NCI-H524 (cell line): Measurements from ENCODE around the gene KPNA3.
"Not testable (repeated sequence)": the region's sequence is repeated elsewhere in the genome, so short reads cannot be mapped to it uniquely, and the experiment has no call there.

Experiments used
- DNase-seq, 2 experiments: peaks; one replicate each; lab custom pipeline; 2025; lab: John Stamatoyannopoulos, UW

KPNA3 gene

GRCh38 chr13:49807681-49808080, 15.2 kb upstream of the KPNA3 start:
- DNase-seq: no peak

- DNase-seq: no peak
Measured at GRCh38 chr13:49806126-49806536, 13.6 kb upstream of the KPNA3 start.

- not testable (repeated sequence) for DNase-seq
Measured at GRCh38 chr13:49803047-49803446, 10.6 kb upstream of the KPNA3 start.

- DNase-seq: no peak
Measured at GRCh38 chr13:49802426-49802825, 9.9 kb upstream of the KPNA3 start.

GRCh38 chr13:49791711-49792549, 552 bp downstream of the KPNA3 start:
- DNase-seq: peak in 1 of 2 experiments; percentile 55

- peak in 1 of 2 experiments; percentile 64 for DNase-seq
Measured at GRCh38 chr13:49791315-49791710, 1.2 kb downstream of the KPNA3 start.

- DNase-seq: no peak
Measured at GRCh38 chr13:49789968-49790367, 2.5 kb downstream of the KPNA3 start.

- no peak for DNase-seq
Measured at GRCh38 chr13:49786401-49787008, 6.0 kb downstream of the KPNA3 start.

- peak in 1 of 2 experiments; percentile 9 for DNase-seq
Measured at GRCh38 chr13:49784886-49785570, 7.5 kb downstream of the KPNA3 start.

- DNase-seq: no peak
Measured at GRCh38 chr13:49783865-49784264, 8.6 kb downstream of the KPNA3 start.

- no peak for DNase-seq
Measured at GRCh38 chr13:49782784-49783183, 9.7 kb downstream of the KPNA3 start.

GRCh38 chr13:49781806-49782205, 10.7 kb downstream of the KPNA3 start:
- DNase-seq: no peak

GRCh38 chr13:49779721-49780120, 12.8 kb downstream of the KPNA3 start:
- no peak for DNase-seq

GRCh38 chr13:49777746-49778614, 14.5 kb downstream of the KPNA3 start:
- no peak for DNase-seq

- DNase-seq: no peak
Measured at GRCh38 chr13:49776871-49777270, 15.6 kb downstream of the KPNA3 start.

- no peak for DNase-seq
Measured at GRCh38 chr13:49774376-49775005, 18.0 kb downstream of the KPNA3 start.

- no peak for DNase-seq
Measured at GRCh38 chr13:49772828-49773227, 19.7 kb downstream of the KPNA3 start.

- DNase-seq: not testable (repeated sequence)
Measured at GRCh38 chr13:49761811-49762210, 30.7 kb downstream of the KPNA3 start.

- no peak for DNase-seq
Measured at GRCh38 chr13:49760558-49760957, 31.9 kb downstream of the KPNA3 start.

GRCh38 chr13:49759503-49759902, 33.0 kb downstream of the KPNA3 start:
- DNase-seq: no peak

GRCh38 chr13:49756263-49756662, 36.2 kb downstream of the KPNA3 start:
- DNase-seq: no peak
